Neutrophil (primary cell): ENCODE data around the gene DCDC1.

Experiments
- H3K27ac ChIP-seq: fragments of 200-600 bp; sonication (generic); 2 replicates; pipeline ENCODE4 v1.5.1; 2016; ENCODE audit warnings: mild to moderate bottlenecking, moderate library complexity
- H3K27me3 ChIP-seq: fragments of 200-600 bp; sonication (generic); 2 replicates; pipeline ENCODE4 v1.6.0; 2016; ENCODE audit warnings: mild to moderate bottlenecking
- H3K36me3 ChIP-seq: fragments of 200-600 bp; sonication (generic); 2 replicates; pipeline ENCODE4 v1.5.1; 2017
- H3K4me1 ChIP-seq, 2 experiments: fragments of 200-600 bp in 1 of 2; sonication (generic) in 1 of 2; 1 replicate in 1 of 2; 2 replicates in 1 of 2; pipeline versions ENCODE4 v1.5.1 to v1.6.1; 2013 to 2016; ENCODE audit warnings: low read depth in 1 of 2, low read length in 1 of 2, mild to moderate bottlenecking in 1 of 2, moderate library complexity in 1 of 2; ENCODE audit not compliant: control insufficient read depth in 1 of 2, insufficient read depth in 1 of 2
- H3K4me3 ChIP-seq, 2 experiments: fragments of 200-600 bp in 1 of 2; sonication (generic) in 1 of 2; 1 replicate in 1 of 2; 2 replicates in 1 of 2; pipeline ENCODE4 v1.5.1; 2013 to 2016; ENCODE audit warnings: low read depth in 1 of 2, low read length in 1 of 2, mild to moderate bottlenecking in 1 of 2, moderate library complexity in 1 of 2
- H3K9me3 ChIP-seq: fragments of 200-600 bp; sonication (generic); 2 replicates; pipeline ENCODE4 v1.5.1; 2016
- TF ChIP-seq, protein P1 (sequence below): fragments of 200-600 bp; sonication (generic); IDR thresholded peaks from 2 replicates; pipeline ENCODE4 v1.5.1; 2016; ENCODE audit warnings: antibody characterized with exemption

DCDC1 gene

DNA sequence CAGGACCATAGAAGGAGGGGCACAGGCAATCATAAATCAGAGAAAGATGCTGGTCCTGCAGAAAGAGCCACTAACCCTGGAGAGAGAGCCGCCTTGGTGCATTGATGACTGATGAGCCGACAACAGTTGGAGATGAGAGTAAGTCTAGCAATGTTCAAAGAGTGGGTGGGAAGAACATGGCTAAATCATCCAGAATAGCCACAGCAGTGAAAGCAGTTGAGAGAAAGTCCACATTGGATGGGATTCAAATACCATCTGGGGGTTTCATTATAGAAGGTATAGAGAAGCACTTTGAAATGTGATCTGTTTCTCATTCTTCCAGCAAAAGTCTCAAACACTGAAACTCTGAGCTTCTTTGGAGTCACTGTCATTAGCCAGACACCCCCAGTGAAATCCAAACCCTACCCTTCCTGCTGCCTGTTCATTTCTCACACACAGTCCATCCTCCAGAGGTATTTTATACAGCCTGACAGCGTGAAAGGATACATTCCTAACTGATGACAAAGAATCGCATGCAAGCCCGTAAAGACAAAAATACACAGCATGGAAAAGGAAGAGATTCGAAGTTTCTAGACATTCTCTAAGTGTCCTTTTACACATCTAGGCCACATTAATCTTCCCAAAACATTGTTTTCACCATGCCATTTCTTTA is 480.3 kb downstream of the DCDC1 start:
- Histone ChIP-seq H3K4me3 (no peak overlapping the region), H3K27me3 (no peaks in the 10 kb centered on the region), H3K36me3 (no peaks in the 10 kb centered on the region), H3K27ac (no peak overlapping the region), H3K9me3 (no peaks in the 10 kb centered on the region), H3K4me1 (no peaks in the 10 kb centered on the region)
- TF ChIP-seq, protein P1, sequence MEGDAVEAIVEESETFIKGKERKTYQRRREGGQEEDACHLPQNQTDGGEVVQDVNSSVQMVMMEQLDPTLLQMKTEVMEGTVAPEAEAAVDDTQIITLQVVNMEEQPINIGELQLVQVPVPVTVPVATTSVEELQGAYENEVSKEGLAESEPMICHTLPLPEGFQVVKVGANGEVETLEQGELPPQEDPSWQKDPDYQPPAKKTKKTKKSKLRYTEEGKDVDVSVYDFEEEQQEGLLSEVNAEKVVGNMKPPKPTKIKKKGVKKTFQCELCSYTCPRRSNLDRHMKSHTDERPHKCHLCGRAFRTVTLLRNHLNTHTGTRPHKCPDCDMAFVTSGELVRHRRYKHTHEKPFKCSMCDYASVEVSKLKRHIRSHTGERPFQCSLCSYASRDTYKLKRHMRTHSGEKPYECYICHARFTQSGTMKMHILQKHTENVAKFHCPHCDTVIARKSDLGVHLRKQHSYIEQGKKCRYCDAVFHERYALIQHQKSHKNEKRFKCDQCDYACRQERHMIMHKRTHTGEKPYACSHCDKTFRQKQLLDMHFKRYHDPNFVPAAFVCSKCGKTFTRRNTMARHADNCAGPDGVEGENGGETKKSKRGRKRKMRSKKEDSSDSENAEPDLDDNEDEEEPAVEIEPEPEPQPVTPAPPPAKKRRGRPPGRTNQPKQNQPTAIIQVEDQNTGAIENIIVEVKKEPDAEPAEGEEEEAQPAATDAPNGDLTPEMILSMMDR: no peak

GRCh38 chr11:30879322-30880005 is 490.1 kb downstream of the DCDC1 start:
- Histone ChIP-seq H3K27ac (no peak overlapping the region), H3K4me3 (no peak overlapping the region), H3K9me3 (no peaks in the 10 kb centered on the region), H3K27me3 (no peaks in the 10 kb centered on the region), H3K4me1 (no peaks in the 10 kb centered on the region), H3K36me3 (no peaks in the 10 kb centered on the region)
- TF ChIP-seq, protein P1: no peak

- no peak overlapping the region for H3K27ac ChIP-seq
- no peaks in the 10 kb centered on the region for H3K27me3 ChIP-seq
- H3K36me3 ChIP-seq: no peaks in the 10 kb centered on the region
- TF ChIP-seq, protein P1: no peak
- no peak overlapping the region for H3K4me3 ChIP-seq
- no peaks in the 10 kb centered on the region for H3K4me1 ChIP-seq
- no peaks in the 10 kb centered on the region for H3K9me3 ChIP-seq
Observed at GRCh38 chr11:30878400-30878799, 491.1 kb downstream of the DCDC1 start.

DNA sequence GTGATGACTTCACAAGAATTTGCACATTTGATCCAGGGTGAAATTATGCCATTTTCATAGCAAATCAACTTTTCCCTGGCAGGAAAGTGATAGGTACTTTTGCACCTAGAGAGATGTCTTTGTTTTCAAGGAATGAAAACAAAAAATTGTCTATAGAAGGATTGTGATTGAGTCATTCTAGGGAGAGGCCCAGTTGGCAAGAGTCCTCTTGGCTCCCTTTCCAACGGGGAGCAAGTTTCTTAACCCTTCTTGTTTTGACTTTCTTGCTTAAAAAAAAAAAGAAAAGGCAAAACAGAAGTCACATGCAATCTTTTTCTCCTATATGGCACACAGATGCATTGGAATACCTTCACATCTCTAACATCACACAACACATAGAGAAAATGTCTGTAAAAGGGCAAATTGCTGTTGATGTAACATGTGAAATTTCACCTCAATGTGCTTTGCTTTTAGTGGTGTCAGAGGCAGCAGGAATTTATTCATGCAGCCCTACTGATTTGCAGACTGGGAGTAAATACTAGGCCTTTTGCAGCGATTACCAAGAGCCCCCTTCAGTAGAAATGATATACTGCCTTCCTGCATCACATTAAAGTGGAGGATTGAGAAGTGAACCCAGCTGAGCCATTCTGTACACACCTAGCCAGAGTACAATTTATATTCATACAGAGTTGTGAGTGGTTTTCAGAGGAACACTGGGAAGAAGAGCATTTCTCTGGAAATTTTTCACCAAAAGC is 492.7 kb downstream of the DCDC1 start:
- no peak overlapping the region for H3K27ac ChIP-seq
- TF ChIP-seq, protein P1: no peak
- H3K9me3 ChIP-seq: no peaks in the 10 kb centered on the region
- no peak overlapping the region for H3K4me3 ChIP-seq
- no peaks in the 10 kb centered on the region for H3K36me3 ChIP-seq
- H3K4me1 ChIP-seq: no peaks in the 10 kb centered on the region
- H3K27me3 ChIP-seq: no peaks in the 10 kb centered on the region

GRCh38 chr11:30876228-30876627 is 493.3 kb downstream of the DCDC1 start:
- H3K27me3 ChIP-seq: no peaks in the 10 kb centered on the region
- no peaks in the 10 kb centered on the region for H3K4me1 ChIP-seq
- H3K27ac ChIP-seq: no peak overlapping the region
- H3K4me3 ChIP-seq: no peak overlapping the region
- H3K36me3 ChIP-seq: no peaks in the 10 kb centered on the region
- H3K9me3 ChIP-seq: no peaks in the 10 kb centered on the region
- TF ChIP-seq, protein P1: no peak
